ENCODE measurements around the gene IL17RD. TPM values are rescaled to one million over a fixed set of nuclear protein-coding genes. Genes with fewer than 3 reads are reported as not detected.

Gene IL17RD
- total and polyA plus RNA-seq, 2 of the 4 experiments (the other 2 are of a cell fraction) = 0.72 to 0.92 TPM

- Histone ChIP-seq H2BK15ac (ENCODE audit: low read depth, low read length) (no peak overlapping the region), H3K14ac (replicated peaks; ENCODE audit: low read depth, low read length) (no peak overlapping the region), H3K4me3 (ENCODE audit: insufficient read depth, low read depth, low read length) (peak overlapping the region; percentile 72; the same call in 1 of the 2 replicates), H3K23ac (ENCODE audit: low read depth, low read length) (peak overlapping the region; percentile 31; the same call in 1 of the 2 replicates), H3K9me3 (ENCODE audit: control insufficient read depth, insufficient read depth, low read length) (no peaks in the 10 kb centered on the region), H2AFZ (replicated peaks; ENCODE audit: low read length, poor library complexity) (peak overlapping the region; percentile 95), H2BK5ac (ENCODE audit: low read depth, low read length, poor library complexity, severe bottlenecking) (no peak overlapping the region), H3K4me1 (ENCODE audit: control insufficient read depth, insufficient read depth, low read length) (no peaks in the 10 kb centered on the region; the same call in 1 of the 2 replicates), H4K91ac (ENCODE audit: insufficient read depth, low read depth, low read length) (no peak overlapping the region), H3K27me3 (ENCODE audit: control insufficient read depth, insufficient read depth, low read length) (peaks cover 27% of the 10 kb centered on the region), H4K20me1 (ENCODE audit: insufficient read depth, low read length) (no peaks in the 10 kb centered on the region), H2AK5ac (ENCODE audit: low read depth, low read length) (no peak overlapping the region), H3K36me3 (ENCODE audit: control insufficient read depth, insufficient read depth, low read length) (0 out of 2 replicates have a peak, but pooled peaks cover 1% of the 10 kb centered on the region), H2AK9ac (replicated peaks; ENCODE audit: low read depth, low read length, poor library complexity) (no peak overlapping the region), H3K56ac (ENCODE audit: extremely low read depth, insufficient read depth, low read length) (no peak overlapping the region), H2BK120ac (ENCODE audit: low read depth, low read length) (no peak overlapping the region), H3K9ac (ENCODE audit: low read depth, low read length) (no peak overlapping the region), H2BK20ac (ENCODE audit: low read depth, low read length) (no peak overlapping the region), H3K18ac (ENCODE audit: low read depth, low read length) (no peak overlapping the region), H3K4ac (ENCODE audit: low read depth, low read length) (no peak overlapping the region), H3K9me1 (ENCODE audit: insufficient read depth, low read length) (0 out of 2 replicates have a peak, but pooled peaks cover 4% of the 10 kb centered on the region), H3K27ac (ENCODE audit: insufficient read depth, low read length) (no peak overlapping the region), H4K8ac (ENCODE audit: low read depth in 2 of 2, low read length in 2 of 2) (no peak overlapping the region), H3K4me2 (ENCODE audit: low read depth, low read length) (peak overlapping the region; percentile 84; the same call in 1 of the 2 replicates), H3K79me1 (ENCODE audit: low read depth in 1 of 2, low read length in 2 of 2) (no peaks in the 10 kb centered on the region), H4K5ac (ENCODE audit: low read depth, low read length) (no peak overlapping the region)
- in situ Hi-C loops (cut with MboI; ENCODE audit: low sequenced_read_pairs) (no loop called here), dilution Hi-C loops (cut with HindIII; ENCODE audit: low sequenced_read_pairs, unreplicated experiment) (no loop called here), intact Hi-C loops (cut with micrococcal nuclease) (loop anchor here (2.0 kb wide), 1 partner anchor 79 kb away; no protein-coding TSS in a partner anchor)
- ChIA-PET CTCF (interaction anchor here (1.1 kb wide), 1 partner anchor 11 kb away, joined by 3 read pairs; no protein-coding TSS in a partner anchor), POLR2A (ENCODE audit: unreplicated experiment) (no interaction called here)
- 35% methylated on average over 4 of the region's 9 CpGs; no CpG with 5 or more reads in 1 of the 2 experiments for WGBS, 2 experiments (ENCODE audit: extremely low coverage in 2 of 2, insufficient read length in 1 of 2)
- ATAC-seq (ENCODE audit: low read depth) (no peak), DNase-seq (no peak)
- BruUV-seq (replicated peaks) = no TSS peak
- no peak for TF ChIP-seq POLR2A (IDR thresholded peaks at IDR 0.05; ENCODE audit: low read depth, low read length)
- TF ChIP-seq CEBPB (IDR thresholded peaks at IDR 0.05; ENCODE audit: low read depth, low read length) = no peak
- TF ChIP-seq SMC3 (IDR thresholded peaks at IDR 0.05; ENCODE audit: low read depth, low read length) = no peak
- TF ChIP-seq NFE2L2 (IDR thresholded peaks at IDR 0.05; ENCODE audit: low read depth, low read length) = no peak
- no peak for TF ChIP-seq RFX5 (IDR thresholded peaks at IDR 0.05; ENCODE audit: low read depth, low read length)
- no peak for TF ChIP-seq RCOR1 (IDR thresholded peaks at IDR 0.05; ENCODE audit: insufficient replicate concordance, low read length)
- TF ChIP-seq USF2 (IDR thresholded peaks at IDR 0.05; ENCODE audit: low read depth, low read length) = no peak
- TF ChIP-seq ELK1 (IDR thresholded peaks at IDR 0.05; ENCODE audit: borderline replicate concordance, low read depth, low read length) = no peak
- no peak for TF ChIP-seq RAD21 (IDR thresholded peaks at IDR 0.05; ENCODE audit: low read length)
- no peak for TF ChIP-seq MAZ (IDR thresholded peaks at IDR 0.05; ENCODE audit: borderline replicate concordance, low read depth, low read length)
- no peak for TF ChIP-seq CTCF (conservative IDR thresholded peaks at IDR 0.05; ENCODE audit: low read depth, low read length)
- no peak for TF ChIP-seq FOS (IDR thresholded peaks at IDR 0.05; ENCODE audit: low read depth, low read length)
- TF ChIP-seq MAFK (IDR thresholded peaks at IDR 0.05; ENCODE audit: low read depth, low read length) = no peak
- TF ChIP-seq MXI1 (IDR thresholded peaks at IDR 0.05; ENCODE audit: borderline replicate concordance, low read depth, low read length) = no peak
- TF ChIP-seq BHLHE40 (IDR thresholded peaks at IDR 0.05; ENCODE audit: low read depth, low read length) = no peak
Measured at GRCh38 chr3:57077630-57078343, 87.4 kb downstream of the IL17RD start.
